Hypothalamus (tissue), 51 donors: Measurements from ENCODE around the gene WNK2.
A peak's percentile ranks its signal among the peaks of the same experiment; 100 is the strongest.

Source experiments
- DNase-seq, 51 donors: peaks; one replicate each; lab custom pipeline; 2025; lab: John Stamatoyannopoulos, UW

The WNK2 gene

DNA sequence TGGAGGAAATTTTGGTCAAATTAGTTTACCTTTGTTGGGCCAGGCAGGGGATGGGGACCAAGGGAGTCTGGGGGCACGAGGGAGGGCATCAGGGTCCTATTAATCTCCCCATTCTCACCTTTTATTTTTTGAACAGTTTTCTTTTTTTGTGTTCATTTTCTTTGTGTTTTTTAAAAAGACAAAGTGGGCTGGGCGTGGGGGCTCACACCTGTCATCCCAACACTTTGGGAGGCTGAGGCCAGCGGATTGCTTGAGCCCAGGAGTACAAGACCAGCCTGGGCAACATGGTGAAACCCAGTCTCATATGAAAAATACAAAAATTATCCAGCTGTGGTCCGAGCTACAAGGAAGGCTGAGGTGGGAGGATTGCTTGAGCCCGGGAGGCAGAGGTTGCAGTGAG lies 103.7 kb downstream of the WNK2 start:
- no peak for DNase-seq

DNA sequence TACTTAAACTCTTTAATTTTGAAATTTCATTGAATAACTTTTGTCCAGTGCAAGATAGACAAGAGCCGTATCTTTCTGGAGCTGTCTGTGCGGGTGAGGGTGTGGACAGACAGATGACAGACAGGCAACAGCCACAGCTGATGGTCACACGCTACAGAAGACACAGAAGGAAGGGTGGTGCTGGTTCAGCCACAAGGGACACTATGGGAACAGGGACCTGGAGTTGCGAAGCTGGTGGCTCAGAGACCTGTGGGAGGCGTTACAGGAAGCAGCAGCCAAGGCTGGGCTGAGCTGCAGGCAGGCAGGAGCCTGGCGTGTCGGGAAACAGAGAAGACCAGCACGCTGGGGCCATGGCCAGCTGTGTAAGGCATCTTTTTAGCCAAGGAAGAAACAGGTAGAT lies 104.4 kb downstream of the WNK2 start:
- DNase-seq: no peak

GRCh38 chr9:93288891-93289883 lies 105.2 kb downstream of the WNK2 start:
- DNase-seq: no peak

- DNase-seq: no peak
Observed at GRCh38 chr9:93290495-93291434, 106.8 kb downstream of the WNK2 start.

DNA sequence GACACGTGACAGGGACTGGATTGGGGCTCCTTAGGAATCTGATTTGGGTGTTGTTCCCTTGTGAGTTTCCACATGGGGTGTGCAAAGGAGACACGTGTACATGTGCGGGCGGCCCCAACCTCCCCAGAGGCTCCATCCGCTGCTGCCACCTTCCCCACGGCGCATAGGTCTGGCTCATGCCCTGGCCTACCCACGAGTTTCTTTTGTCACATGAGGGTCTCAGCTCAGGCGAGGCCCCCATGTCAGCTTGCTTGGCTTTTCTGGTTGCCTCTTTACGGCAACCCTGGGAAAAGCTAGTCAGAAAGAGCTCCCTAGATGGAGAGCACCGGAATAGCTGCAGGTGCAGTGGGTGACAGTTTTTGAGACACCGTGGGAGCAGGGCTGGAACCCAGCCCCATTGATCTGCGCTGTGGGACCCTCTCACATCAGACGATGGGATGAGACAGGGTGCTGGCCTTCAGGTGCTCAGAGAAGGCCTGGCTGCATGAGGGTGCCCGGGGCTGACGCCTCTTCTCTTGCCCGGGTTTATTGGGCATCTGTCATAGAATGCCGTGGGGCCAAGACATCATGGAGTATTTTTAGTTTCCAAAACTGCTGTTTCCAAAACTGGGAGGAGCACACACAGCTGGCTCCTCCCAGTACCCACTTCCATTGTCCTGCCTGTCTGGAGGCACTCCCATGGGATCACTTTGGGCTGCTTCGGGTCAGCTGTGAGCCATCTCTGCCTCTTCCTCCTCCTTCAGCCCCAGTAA lies 107.8 kb downstream of the WNK2 start:
- DNase-seq: no peak

DNA sequence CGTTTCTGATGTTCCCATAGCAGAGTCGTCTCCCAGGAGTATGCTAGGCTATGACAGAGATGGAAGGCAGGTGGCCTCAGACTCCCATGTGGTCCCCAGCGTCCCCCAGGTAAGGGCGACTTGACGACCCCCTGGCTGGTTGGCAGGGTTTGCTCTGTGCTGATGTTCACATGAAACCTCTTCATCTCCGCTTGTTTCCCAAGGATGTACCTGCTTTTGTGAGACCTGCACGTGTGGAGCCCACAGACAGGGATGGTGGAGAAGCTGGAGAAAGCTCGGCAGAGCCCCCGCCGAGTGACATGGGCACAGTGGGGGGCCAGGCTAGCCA lies 108.3 kb downstream of the WNK2 start:
- no peak for DNase-seq

DNA sequence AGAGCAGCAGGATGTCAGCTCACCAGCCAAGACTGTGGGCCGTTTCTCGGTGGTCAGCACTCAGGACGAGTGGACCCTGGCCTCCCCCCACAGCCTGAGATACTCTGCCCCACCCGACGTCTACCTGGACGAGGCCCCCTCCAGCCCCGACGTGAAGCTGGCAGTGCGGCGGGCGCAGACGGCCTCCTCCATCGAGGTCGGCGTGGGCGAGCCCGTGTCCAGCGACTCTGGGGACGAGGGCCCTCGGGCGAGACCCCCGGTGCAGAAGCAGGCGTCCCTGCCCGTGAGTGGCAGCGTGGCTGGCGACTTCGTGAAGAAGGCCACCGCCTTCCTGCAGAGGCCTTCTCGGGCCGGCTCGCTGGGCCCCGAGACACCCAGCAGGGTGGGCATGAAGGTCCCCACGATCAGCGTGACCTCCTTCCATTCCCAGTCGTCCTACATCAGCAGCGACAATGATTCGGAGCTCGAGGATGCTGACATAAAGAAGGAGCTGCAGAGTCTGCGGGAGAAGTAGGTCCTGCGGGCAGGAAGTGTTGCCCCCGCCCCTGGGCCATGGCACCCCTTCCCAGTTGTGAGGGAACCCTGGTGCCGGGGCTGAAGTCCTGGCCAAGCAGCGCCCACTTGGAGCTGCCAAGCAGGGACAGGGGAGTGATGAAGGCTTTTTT lies 108.9 kb downstream of the WNK2 start:
- no peak for DNase-seq

- DNase-seq: no peak
Observed at GRCh38 chr9:93294011-93294410, 110.1 kb downstream of the WNK2 start.

GRCh38 chr9:93295031-93295430 lies 111.1 kb downstream of the WNK2 start:
- peak in 1 of 51 donors; percentile 19 for DNase-seq

GRCh38 chr9:93295456-93296076 lies 111.6 kb downstream of the WNK2 start:
- no peak for DNase-seq

- DNase-seq: no peak
Observed at GRCh38 chr9:93296889-93297480, 113.0 kb downstream of the WNK2 start.

DNA sequence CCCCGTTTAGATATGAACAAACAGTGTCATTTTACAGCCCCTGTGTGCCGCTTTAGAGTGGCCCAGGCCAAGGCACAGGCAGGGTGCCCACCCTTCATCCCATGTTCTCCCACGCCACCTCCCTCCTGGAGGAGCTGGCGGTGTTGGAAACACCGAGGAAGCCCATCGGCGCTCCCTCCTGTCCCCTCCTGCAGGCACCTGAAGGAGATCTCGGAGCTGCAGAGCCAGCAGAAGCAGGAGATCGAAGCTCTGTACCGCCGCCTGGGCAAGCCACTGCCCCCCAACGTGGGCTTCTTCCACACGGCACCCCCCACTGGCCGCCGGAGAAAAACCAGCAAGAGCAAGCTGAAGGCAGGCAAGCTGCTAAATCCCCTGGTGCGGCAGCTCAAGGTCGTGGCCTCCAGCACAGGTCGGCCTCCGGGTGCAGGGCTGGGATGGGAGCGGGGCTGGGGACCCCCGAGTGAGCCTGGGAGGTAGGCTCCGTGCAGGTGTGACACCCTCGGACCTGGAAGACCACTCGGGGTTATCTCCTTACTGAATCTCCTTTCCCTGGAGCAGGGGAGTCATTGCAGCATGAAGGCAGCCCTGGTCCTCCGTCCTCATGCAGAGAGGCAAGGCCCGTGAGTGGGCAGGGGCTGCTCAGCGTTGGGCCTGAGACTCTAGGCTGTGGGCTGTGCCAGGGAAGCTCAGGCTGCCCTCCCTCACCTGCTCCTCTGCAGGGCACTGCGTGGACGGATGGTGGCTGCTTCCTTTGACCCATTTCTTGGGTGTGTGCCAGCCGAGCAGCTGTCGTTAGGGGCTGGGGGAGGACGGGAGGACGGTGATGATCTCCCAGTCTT lies 113.9 kb downstream of the WNK2 start:
- DNase-seq: no peak

DNA sequence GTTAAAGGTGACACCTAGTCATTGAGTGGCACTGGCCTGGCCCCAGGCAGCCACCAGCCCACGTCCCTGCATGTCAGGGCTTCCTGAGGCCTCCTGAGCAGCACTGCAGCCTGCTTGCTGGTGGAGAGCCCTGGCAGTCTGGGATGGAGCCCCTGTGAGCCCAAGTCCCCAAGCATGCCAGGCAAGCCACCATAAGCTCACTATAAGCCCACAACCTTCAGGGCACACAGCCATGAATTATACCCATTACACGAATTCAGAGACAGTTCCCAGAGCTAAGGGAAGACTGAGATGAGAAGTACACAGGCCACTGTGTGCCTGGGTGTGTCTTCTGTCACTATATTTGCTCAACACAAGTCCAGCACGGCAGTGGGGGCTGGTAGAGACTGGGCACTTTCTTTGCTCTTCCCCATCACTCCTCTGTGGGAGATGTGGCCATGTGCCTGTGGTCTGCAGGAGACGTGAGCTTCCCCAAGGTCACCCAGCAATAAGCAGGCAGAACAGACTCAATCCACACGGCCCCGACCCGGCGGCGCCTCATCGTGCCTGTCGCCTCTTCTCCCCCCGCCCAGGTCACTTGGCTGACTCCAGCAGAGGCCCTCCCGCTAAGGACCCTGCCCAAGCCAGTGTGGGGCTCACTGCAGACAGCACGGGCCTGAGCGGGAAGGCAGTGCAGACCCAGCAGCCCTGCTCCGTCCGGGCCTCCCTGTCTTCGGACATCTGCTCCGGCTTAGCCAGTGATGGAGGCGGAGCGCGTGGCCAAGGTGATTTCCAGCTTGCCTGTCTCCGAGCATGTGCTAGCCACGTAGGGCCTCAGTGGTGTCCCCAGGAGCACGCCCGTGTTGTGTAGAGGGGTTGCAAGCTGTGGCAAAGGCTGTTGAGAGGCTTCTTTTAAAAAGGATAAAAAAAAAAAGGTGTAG lies 114.8 kb downstream of the WNK2 start:
- DNase-seq: no peak

- DNase-seq: peak in 1 of 51 donors; percentile 37
Observed at GRCh38 chr9:93299418-93300174, 115.7 kb downstream of the WNK2 start.

DNA sequence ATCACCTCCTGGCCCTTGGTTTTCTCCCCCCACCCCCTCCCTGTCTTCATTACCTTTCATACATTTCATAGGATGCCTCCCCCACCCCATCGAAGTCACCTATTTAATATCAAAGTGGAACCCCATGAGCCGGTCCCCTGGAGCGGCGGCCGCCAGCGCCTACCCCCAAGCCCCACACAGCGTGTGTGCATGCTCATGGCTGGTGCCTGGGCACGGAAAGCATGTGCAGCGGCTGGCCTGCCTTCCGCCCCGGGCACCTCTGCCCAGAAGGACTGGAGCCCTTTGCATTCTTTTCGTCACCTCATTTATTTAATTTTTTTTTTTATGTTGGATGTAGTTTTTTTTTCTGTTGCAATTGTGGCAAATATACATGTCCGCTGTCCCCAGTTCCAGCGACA lies 116.2 kb downstream of the WNK2 start:
- DNase-seq: no peak

GRCh38 chr9:93300585-93301081 lies 116.7 kb downstream of the WNK2 start:
- no peak for DNase-seq
